K562 (cell line): ENCODE results near the gene ARID4B. TPM values are rescaled to one million over a fixed set of nuclear protein-coding genes. Genes with fewer than 3 reads are reported as not detected.
"Not testable (repeated sequence)": the region's sequence is repeated elsewhere in the genome, so short reads cannot be mapped to it uniquely, and the experiment has no call there.

Source experiments
- ATAC-seq: fragments of 200-7000 bp; cut with Tn5 transposase; 3 replicates; pipeline ENCODE4 v1.9.1; 2020; ENCODE audit warnings: moderate library complexity
- BruUV-seq: library from RNA; stranded (reverse); fragments of 400-500 nt; replicated peaks from 2 replicates; lab custom pipeline; 2021; lab: Mats Ljungman, UMichigan
- CTCF ChIA-PET: fragments of 300-600 bp; formaldehyde crosslinking; extraction: SDS; loops from one replicate; lab custom pipeline; 2021; ENCODE audit warnings: low intra/inter-chr PET ratio; lab: Yijun Ruan, JAX
- POLR2A ChIA-PET: fragments of 300-600, 350-650 bp; sonication (Branson Sonifier 250); formaldehyde crosslinking; extraction: SDS; loops from one replicate; lab custom pipeline; 2021; ENCODE audit warnings: antibody characterized with exemption, inconsistent platforms; lab: Yijun Ruan, JAX
- DNase-seq, 4 experiments: peaks; one replicate each; pipeline versions ENCODE4 v3.0.0 to v3.0.0-alpha.2; 2011 to 2018; ENCODE audit warnings: low spot score in 3 of 4, mixed read lengths in 3 of 4; ENCODE audit errors: extremely low read depth in 1 of 4
- FAIRE-seq: peaks from 2 replicates; lab custom pipeline; 2011; peaks lifted over from hg19 to GRCh38; lab: Jason Lieb, UNC
- H2AFZ ChIP-seq: 2 replicates; pipeline ENCODE4 v1.6.0; 2011; ENCODE audit warnings: low read depth, low read length, control low read depth, inconsistent platforms
- H3K27ac ChIP-seq: fragments of 200-600 bp; 3 replicates; pipeline ENCODE4 v1.8.0; 2011; ENCODE audit warnings: low read depth, mild to moderate bottlenecking, control low read depth, inconsistent platforms, low read length, moderate library complexity, mixed read lengths; ENCODE audit errors: extremely low read depth
- H3K27me3 ChIP-seq, 2 experiments: fragments of 300-600 bp in 1 of 2; 2 replicates in 1 of 2; 3 replicates in 1 of 2; pipeline versions ENCODE4 v1.6.0 to v1.8.0; 2011; ENCODE audit warnings: inconsistent platforms in 2 of 2, low read length in 2 of 2, mild to moderate bottlenecking in 1 of 2, mixed read lengths in 1 of 2, moderate library complexity in 1 of 2; ENCODE audit not compliant: control insufficient read depth in 2 of 2, insufficient read depth in 2 of 2
- H3K36me3 ChIP-seq: fragments of 300-600 bp; 3 replicates; pipeline ENCODE4 v1.8.0; 2011; ENCODE audit warnings: mild to moderate bottlenecking, low read length, inconsistent platforms; ENCODE audit not compliant: control insufficient read depth, insufficient read depth
- H3K4me1 ChIP-seq, 2 experiments: fragments of 200-600 bp in 1 of 2; replicated peaks in 1 of 2; 2 replicates in 1 of 2; 3 replicates in 1 of 2; pipeline versions ENCODE4 v1.5.1 to v1.8.0; 2011; ENCODE audit warnings: inconsistent platforms in 2 of 2, low read length in 2 of 2, mild to moderate bottlenecking in 1 of 2, mixed read lengths in 1 of 2, moderate library complexity in 1 of 2; ENCODE audit not compliant: control insufficient read depth in 2 of 2, insufficient read depth in 2 of 2
- H3K4me2 ChIP-seq: 2 replicates; pipeline ENCODE4 v1.6.1; 2011; ENCODE audit warnings: low read length, control low read depth, inconsistent platforms, mixed read lengths; ENCODE audit not compliant: insufficient read depth
- H3K4me3 ChIP-seq: fragments of 200-600 bp; sonication (generic), shearing (Covaris generic); 2 replicates; pipeline ENCODE4 v1.5.1; 2016; ENCODE audit warnings: control low read depth, inconsistent platforms
- H3K79me2 ChIP-seq: fragments of 200-600 bp; 3 replicates; pipeline ENCODE4 v1.8.0; 2011; ENCODE audit warnings: low read length, inconsistent platforms; ENCODE audit not compliant: control insufficient read depth, insufficient read depth
- H3K9ac ChIP-seq, 2 experiments: 2 replicates each; pipeline versions ENCODE4 v1.6.0 to v1.6.1; 2011; ENCODE audit warnings: low read depth in 2 of 2, low read length in 2 of 2, control low read depth in 1 of 2, inconsistent platforms in 1 of 2, mild to moderate bottlenecking in 1 of 2, mixed read lengths in 1 of 2; ENCODE audit not compliant: insufficient read depth in 1 of 2
- H3K9me1 ChIP-seq: one replicate; pipeline ENCODE4 v1.6.0; 2011; ENCODE audit warnings: inconsistent platforms, mild to moderate bottlenecking, low read length, moderate library complexity; ENCODE audit not compliant: control insufficient read depth, insufficient read depth
- H3K9me3 ChIP-seq: replicated peaks from 2 replicates; pipeline ENCODE4 v1.5.1; 2011; ENCODE audit warnings: low read depth, low read length, inconsistent platforms; ENCODE audit not compliant: control insufficient read depth, insufficient read depth
- H4K20me1 ChIP-seq: replicated peaks from 2 replicates; pipeline ENCODE4 v1.6.1; 2011; ENCODE audit warnings: low read length, inconsistent platforms, mixed read lengths; ENCODE audit not compliant: control insufficient read depth, insufficient read depth
- ASH1L ChIP-seq: fragments of 450-650 bp; IDR thresholded peaks from 2 replicates; pipeline ENCODE4 v1.6.1; 2018; ENCODE audit warnings: borderline replicate concordance, mild to moderate bottlenecking, low read depth; ENCODE audit not compliant: partially characterized antibody
- CBX3 ChIP-seq, 2 experiments: IDR thresholded peaks; 1 replicate in 1 of 2; 2 replicates in 1 of 2; pipeline ENCODE4 v1.6.1; 2012; ENCODE audit warnings: inconsistent platforms in 2 of 2, low read length in 2 of 2, borderline replicate concordance in 1 of 2, control low read depth in 1 of 2
- E2F5 ChIP-seq: sonication (generic); formaldehyde crosslinking; IDR thresholded peaks from 2 replicates; pipeline ENCODE4 v1.8.0; 2022; ENCODE audit warnings: mild to moderate bottlenecking, missing genetic modification reagents
- FOXP4 ChIP-seq: sonication (generic); formaldehyde crosslinking; IDR thresholded peaks from 2 replicates; pipeline ENCODE4 v1.8.0; 2022; ENCODE audit warnings: mild to moderate bottlenecking, missing genetic modification reagents, borderline replicate concordance
- HDAC8 ChIP-seq: fragments of 450-650 bp; IDR thresholded peaks from 2 replicates; pipeline ENCODE4 v1.6.1; 2016; ENCODE audit warnings: mild to moderate bottlenecking, missing genetic modification characterization, moderate library complexity, missing compliant biosample characterization
- RFX7 ChIP-seq: fragments of 250-450 bp; sonication (Bioruptor Pico); IDR thresholded peaks from 2 replicates; pipeline ENCODE4 v1.5.1; 2021; ENCODE audit warnings: mild to moderate bottlenecking
- SRSF7 ChIP-seq: fragments of 200-400 bp; formaldehyde crosslinking; optimal IDR thresholded peaks from 2 replicates; pipeline ENCODE3; 2017; ENCODE audit warnings: mild to moderate bottlenecking, low read depth, low read length
- TBL1XR1 ChIP-seq, 2 experiments: IDR thresholded peaks; 2 replicates each; pipeline ENCODE4 v1.6.1; 2012; ENCODE audit warnings: improper control_type of control experiment in 2 of 2, low read length in 2 of 2, mild to moderate bottlenecking in 1 of 2
- THRAP3 ChIP-seq: fragments of 450-650 bp; IDR thresholded peaks from 2 replicates; pipeline ENCODE4 v1.6.1; 2016; ENCODE audit warnings: mild to moderate bottlenecking, inconsistent platforms, borderline replicate concordance
- XRCC5 ChIP-seq: fragments of 200-400 bp; formaldehyde crosslinking; IDR thresholded peaks from 2 replicates; pipeline ENCODE4 v1.6.1; 2017; ENCODE audit warnings: low read depth, mild to moderate bottlenecking, low read length
- ZBTB26 ChIP-seq: fragments of 450-650 bp; formaldehyde crosslinking; IDR thresholded peaks from 2 replicates; pipeline ENCODE4 v1.4.0; 2022; ENCODE audit warnings: missing genetic modification characterization
- ZBTB7A ChIP-seq: IDR thresholded peaks from 2 replicates; pipeline ENCODE4 v1.6.1; 2011; ENCODE audit warnings: low read depth, mild to moderate bottlenecking, low read length, moderate library complexity, borderline replicate concordance; ENCODE audit not compliant: control insufficient read depth
- ZNF175 ChIP-seq: fragments of 200-800 bp; sonication (Bioruptor generic); IDR thresholded peaks from 2 replicates; pipeline ENCODE4 v1.6.1; 2016; ENCODE audit warnings: low read depth, mild to moderate bottlenecking, missing genetic modification characterization, missing compliant biosample characterization
- ZNF197 ChIP-seq: fragments of 200-800 bp; sonication (Bioruptor generic); IDR thresholded peaks from 2 replicates; pipeline ENCODE4 v1.6.1; 2016; ENCODE audit warnings: low read depth, missing genetic modification characterization, missing compliant biosample characterization
- ZNF217 ChIP-seq: sonication (generic); formaldehyde crosslinking; IDR thresholded peaks from 2 replicates; pipeline ENCODE4 v1.8.0; 2022; ENCODE audit warnings: mild to moderate bottlenecking, missing genetic modification reagents
- ZNF778 ChIP-seq: fragments of 450-650 bp; formaldehyde crosslinking; IDR thresholded peaks from 2 replicates; pipeline ENCODE4 v1.4.0; 2020; ENCODE audit warnings: mild to moderate bottlenecking, moderate library complexity
- WGBS: fragments of 100-300 bp; shearing (Covaris generic); methylation state at CpG from one replicate; pipeline ENCODE4 v1.1.6; 2016; ENCODE audit warnings: low coverage, mixed read lengths; ENCODE audit not compliant: insufficient coverage; ENCODE audit errors: missing lambda C conversion rate; 5-methylcytosine and 5-hydroxymethylcytosine counted together
- in situ Hi-C: fragments of 300-500 bp; cut with MboI; formaldehyde crosslinking; loops from 4 replicates; pipeline ENCODE4 v1.15.0; 2018; ENCODE audit warnings: inconsistent platforms, mixed read lengths
- intact Hi-C: fragments of 100-400 bp; cut with micrococcal nuclease; formaldehyde crosslinking; loops from 2 replicates; pipeline ENCODE4 v1.14.2; 2022
- polyA plus RNA-seq, 8 experiments: library from polyadenylated mRNA; depleted of rRNA in 4 of 8; stranded (reverse) in 5 of 8; unstranded in 3 of 8; fragments of >200 nt; fragmentation: Nextera tagmentation in 2 of 8; fragmentation: Illumina TruSeq in 1 of 8; extraction: Ambion mirVana in 2 of 8; extraction: Trizol in 1 of 8; gene quantifications; 2 replicates each; pipeline versions ENCODE4 v1.2.1 to v1.2.3, GENCODE V29; 2011 to 2014; ENCODE audit warnings: inconsistent platforms in 1 of 8, missing spikeins in 1 of 8
- total RNA-seq, 7 experiments: library from RNA; depleted of rRNA in 6 of 7; stranded (reverse); fragments of >200 nt in 6 of 7; fragmentation: Illumina TruSeq in 2 of 7; extraction: Trizol in 2 of 7; gene quantifications; 2 replicates each; pipeline versions ENCODE4 v1.2.1 to v1.2.3, GENCODE V29; 2011 to 2021; ENCODE audit warnings: low replicate concordance in 1 of 7

The ARID4B gene
- total and polyA plus RNA-seq, 9 of the 15 experiments (the other 6 are each of a cell fraction or from before 2014, with no cell fraction given) = 8.4 to 38.9 (median 18.5) TPM

- no peak for TF ChIP-seq ASH1L
- TF ChIP-seq FOXP4 = no peak
- TF ChIP-seq XRCC5 = no peak
- TF ChIP-seq ZNF778 (CRISPR knock-in tag) = no peak
- no peak for TF ChIP-seq THRAP3
- peak in 1 of 2 experiments; percentile 29; a peak in 1 of 3 replicates for TF ChIP-seq CBX3 (IDR thresholded peaks at IDR 0.05; ENCODE audit: borderline replicate concordance in 1 of 2, low read length in 2 of 2)
- no peak for TF ChIP-seq ZBTB7A
- no peak for TF ChIP-seq HDAC8 (tag)
- TF ChIP-seq ZNF175 (CRISPR knock-in tag) = no peak
- no peak for TF ChIP-seq E2F5 (CRISPR knock-in tag)
- TF ChIP-seq ZNF197 (CRISPR knock-in tag) = no peak
- 0 out of 4 replicates have a peak, but pooled peaks of 1 of the 2 experiments have one; percentile 5 for TF ChIP-seq TBL1XR1 (IDR thresholded peaks at IDR 0.05; ENCODE audit: low read length in 2 of 2)
- TF ChIP-seq SRSF7 = no peak
- TF ChIP-seq ZBTB26 (CRISPR knock-in tag) = no peak
- 0 out of 2 replicates have a peak, but pooled peaks have one; percentile 39 for TF ChIP-seq RFX7 (CRISPR knock-in tag)
- TF ChIP-seq ZNF217 (CRISPR knock-in tag) = no peak
These were observed 38.3 kb upstream of the ARID4B start (continued) for GRCh38 chr1:235366286-235366685.

- DNase-seq, H3K9ac ChIP-seq, ATAC-seq, H3K4me2 ChIP-seq, BruUV-seq, H4K20me1 ChIP-seq, intact Hi-C loops, H3K36me3 ChIP-seq, H2AFZ ChIP-seq, FAIRE-seq, H3K9me1 ChIP-seq, CTCF ChIA-PET, H3K27ac ChIP-seq, H3K27me3 ChIP-seq, H3K4me3 ChIP-seq, in situ Hi-C loops, H3K9me3 ChIP-seq: not testable (repeated sequence)
- 88% methylated on average over 9 of the region's 9 CpGs for WGBS
- POLR2A ChIA-PET = interaction anchor here (1.3 to 1.5 kb wide), 2 partner anchors 13 to 22 kb away, joined by 3 to 6 read pairs; no protein-coding TSS in a partner anchor
- Histone ChIP-seq H3K79me2 (peaks cover 20% of the 10 kb centered on the region), H3K4me1 (peaks cover 9 to 12% of the 10 kb centered on the region in 2 experiments; a peak in 4 of 5 replicates)
These were observed 36.2 kb upstream of the ARID4B start for GRCh38 chr1:235364189-235364588.
